ENCODE data around the gene ADAM22.

DNA sequence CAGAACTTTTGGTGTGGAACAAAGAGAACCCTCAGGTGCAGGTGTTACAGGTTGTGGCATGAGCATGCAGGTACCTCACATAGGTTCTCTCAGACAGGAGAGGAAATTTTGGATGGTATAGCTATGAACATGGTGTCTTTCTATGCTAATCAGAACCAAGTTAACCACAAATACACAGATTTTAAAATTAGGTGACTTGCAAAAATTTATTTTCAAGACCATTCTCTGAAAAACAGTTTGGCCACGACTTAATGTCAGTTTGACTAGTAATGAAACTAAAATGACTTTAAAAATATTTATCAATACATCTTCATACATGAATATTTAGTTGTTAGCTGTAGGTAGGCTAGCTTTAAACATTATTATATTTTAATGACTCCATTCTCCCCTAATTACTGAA is 156.2 kb downstream of the ADAM22 start:
- TF ChIP-seq CTCF (IDR thresholded peaks at IDR 0.05), result no peak
- TF ChIP-seq POLR2A (IDR thresholded peaks at IDR 0.05), result no peak
